Measurements from ENCODE around the gene CCNJ. TPM values are rescaled to one million over a fixed set of nuclear protein-coding genes. Genes with fewer than 3 reads are reported as not detected.
A peak's percentile ranks its signal among the peaks of the same experiment; 100 is the strongest.

Gene CCNJ
- total RNA-seq, 1 experiment from 2014 or later, result 3.2 TPM

- no TSS peak for BruUV-seq (replicated peaks)
- H3K9me2 ChIP-seq (replicated peaks; ENCODE audit: low read length), result no peaks in the 10 kb centered on the region
- no peak overlapping the region for H3K9ac ChIP-seq (ENCODE audit: low read length)
- no peak for TF ChIP-seq CTCF (conservative IDR thresholded peaks at IDR 0.05; ENCODE audit: low read depth, low read length)
- ATAC-seq (no peak), DNase-seq (no peak)
- intact Hi-C loops (cut with micrococcal nuclease), result loop anchor here (5.0 kb wide), 1 partner anchor 91 kb away; the partner anchor contains the start of gene ZNF518A
- no peak overlapping the region for H3K4me2 ChIP-seq (ENCODE audit: low read length)
- ChIA-PET CTCF (no interaction called here), POLR2A (ENCODE audit: unreplicated experiment) (no interaction called here)
- no peaks in the 10 kb centered on the region for H3K27me3 ChIP-seq (ENCODE audit: low read length)
- H2AFZ ChIP-seq (ENCODE audit: low read length), result no peak overlapping the region
- peaks cover 26% of the 10 kb centered on the region for H3K79me2 ChIP-seq (ENCODE audit: low read length)
- H3K4me3 ChIP-seq (ENCODE audit: low read length), result no peak overlapping the region
- H3K4me1 ChIP-seq (ENCODE audit: insufficient read depth, low read length), result peaks cover 9% of the 10 kb centered on the region
- H3F3A ChIP-seq (ENCODE audit: low read length, unreplicated experiment), result no peaks in the 10 kb centered on the region
- no peaks in the 10 kb centered on the region for H4K20me1 ChIP-seq (ENCODE audit: low read length)
- no peak overlapping the region for H3K27ac ChIP-seq (ENCODE audit: low read length)
- no peaks in the 10 kb centered on the region for H3K36me3 ChIP-seq (ENCODE audit: low read depth, low read length)
- no peaks in the 10 kb centered on the region for H3K9me3 ChIP-seq (ENCODE audit: low read length)
These were observed 2.2 kb upstream of the CCNJ start for GRCh38 chr10:96041146-96041545.

- Histone ChIP-seq H3K9me2 (replicated peaks; ENCODE audit: low read length) (no peaks in the 10 kb centered on the region), H3F3A (ENCODE audit: low read length, unreplicated experiment) (no peaks in the 10 kb centered on the region), H2AFZ (ENCODE audit: low read length) (peak overlapping the region; percentile 88), H3K4me1 (ENCODE audit: insufficient read depth, low read length) (peaks cover 16% of the 10 kb centered on the region), H3K27me3 (ENCODE audit: low read length) (no peaks in the 10 kb centered on the region), H3K9ac (ENCODE audit: low read length) (peak overlapping the region; percentile 88), H3K79me2 (ENCODE audit: low read length) (peaks cover 51% of the 10 kb centered on the region), H3K4me2 (ENCODE audit: low read length) (peak overlapping the region; percentile 90), H3K4me3 (ENCODE audit: low read length) (peak overlapping the region; percentile 79), H3K27ac (ENCODE audit: low read length) (peak overlapping the region; percentile 17; the same call in 1 of the 2 replicates), H3K9me3 (ENCODE audit: low read length) (no peaks in the 10 kb centered on the region), H4K20me1 (ENCODE audit: low read length) (no peaks in the 10 kb centered on the region), H3K36me3 (ENCODE audit: low read depth, low read length) (no peaks in the 10 kb centered on the region; the same call in 1 of the 2 replicates)
- TF ChIP-seq CTCF (conservative IDR thresholded peaks at IDR 0.05; ENCODE audit: low read depth, low read length) (no peak), EZH2phosphoT487 (IDR thresholded peaks at IDR 0.05; ENCODE audit: borderline replicate concordance, low read length) (no peak), EZH2 (IDR thresholded peaks at IDR 0.05; ENCODE audit: low read length, unreplicated experiment) (no peak)
- CTCF ChIA-PET, result interaction anchor here (0.6 kb wide), 1 partner anchor 27 kb away, joined by 4 read pairs; no protein-coding TSS in a partner anchor
- no TSS peak for BruUV-seq (replicated peaks)
- POLR2A ChIA-PET (ENCODE audit: unreplicated experiment), result no interaction called here
- intact Hi-C loops (cut with micrococcal nuclease), result loop anchor here (2.0 to 5.0 kb wide), 2 partner anchors 45 to 88 kb away; partner anchors contain the start of gene ZNF518A
- DNase-seq (peak; percentile 28), ATAC-seq (peak; percentile 48)
These were observed 721 bp downstream of the CCNJ start for GRCh38 chr10:96043893-96044715.

GRCh38 chr10:96044736-96045135 is 1.4 kb downstream of the CCNJ start:
- H2AFZ ChIP-seq (ENCODE audit: low read length), result peak overlapping the region; percentile 88
- peak overlapping the region; percentile 88 for H3K9ac ChIP-seq (ENCODE audit: low read length)
- POLR2A ChIA-PET (ENCODE audit: unreplicated experiment), result no interaction called here
- no peaks in the 10 kb centered on the region for H3K27me3 ChIP-seq (ENCODE audit: low read length)
- TSS peak; percentile 39 for BruUV-seq (replicated peaks)
- peak; percentile 2 for DNase-seq
- no peak overlapping the region for H3K27ac ChIP-seq (ENCODE audit: low read length)
- intact Hi-C loops (cut with micrococcal nuclease), result loop anchor here (2.0 to 5.0 kb wide), 2 partner anchors 44 to 88 kb away; partner anchors contain the start of gene ZNF518A
- H3K4me2 ChIP-seq (ENCODE audit: low read length), result peak overlapping the region; percentile 90
- no peaks in the 10 kb centered on the region for H3F3A ChIP-seq (ENCODE audit: low read length, unreplicated experiment)
- H4K20me1 ChIP-seq (ENCODE audit: low read length), result no peaks in the 10 kb centered on the region
- TF ChIP-seq EZH2 (IDR thresholded peaks at IDR 0.05; ENCODE audit: low read length, unreplicated experiment) (no peak), EZH2phosphoT487 (IDR thresholded peaks at IDR 0.05; ENCODE audit: borderline replicate concordance, low read length) (no peak), CTCF (conservative IDR thresholded peaks at IDR 0.05; ENCODE audit: low read depth, low read length) (no peak)
- no peaks in the 10 kb centered on the region; the same call in 1 of the 2 replicates for H3K36me3 ChIP-seq (ENCODE audit: low read depth, low read length)
- peak overlapping the region; percentile 79 for H3K4me3 ChIP-seq (ENCODE audit: low read length)
- no peaks in the 10 kb centered on the region for H3K9me3 ChIP-seq (ENCODE audit: low read length)
- CTCF ChIA-PET, result interaction anchor here (0.6 kb wide), 1 partner anchor 28 kb away, joined by 4 read pairs; no protein-coding TSS in a partner anchor
- peaks cover 57% of the 10 kb centered on the region for H3K79me2 ChIP-seq (ENCODE audit: low read length)
- H3K9me2 ChIP-seq (replicated peaks; ENCODE audit: low read length), result no peaks in the 10 kb centered on the region
- ATAC-seq, result no peak
- peaks cover 16% of the 10 kb centered on the region for H3K4me1 ChIP-seq (ENCODE audit: insufficient read depth, low read length)

Data from PC-3 (cell line).